Esophagus squamous epithelium (tissue), 4 donors: ENCODE data around the gene ARPC2.

Source experiments
- CTCF ChIP-seq, 6 experiments: fragments of 450-650 bp in 4 of 6; fragments of 200-600 bp in 2 of 6; sonication (generic) in 2 of 6; IDR thresholded peaks; one replicate each; pipeline ENCODE4 v1.5.1; 2016 to 2019; ENCODE audit warnings: antibody characterized with exemption in 6 of 6, mild to moderate bottlenecking in 4 of 6, moderate library complexity in 4 of 6
- POLR2A ChIP-seq, 4 donors: fragments of 450-650 bp; IDR thresholded peaks; one replicate each; pipeline ENCODE4 v1.6.1; 2017; ENCODE audit warnings: antibody characterized with exemption in 4 of 4, mild to moderate bottlenecking in 4 of 4, moderate library complexity in 3 of 4

GRCh38 chr2:218301176-218301819 lies 84.3 kb downstream of the ARPC2 start:
- TF ChIP-seq POLR2A (IDR thresholded peaks at IDR 0.05), result no peak
- peak; percentile 98 to 99 (median 98) for TF ChIP-seq CTCF (IDR thresholded peaks at IDR 0.05)
